ENCODE measurements around the gene RERG. TPM values are rescaled to one million over a fixed set of nuclear protein-coding genes. Genes with fewer than 3 reads are reported as not detected.

The RERG gene
- polyA plus RNA-seq, 6 donors from 2014 or later = not detected

- Mint-ChIP-seq H3K27ac (no peak overlapping the region), H3K27me3 (peaks cover 20 to 41% (median 26%) of the 10 kb centered on the region in 3 donors), H3K36me3 (no peaks in the 10 kb centered on the region), H3K4me1 (no peaks in the 10 kb centered on the region), H3K4me3 (no peak overlapping the region), H3K9me3 (no peaks in the 10 kb centered on the region)
- DNase-seq (no peak), ATAC-seq (ENCODE audit: low read depth in 2 of 2) (no peak)
Measured at GRCh38 chr12:15194456-15195368, 26.5 kb downstream of the RERG start.

GRCh38 chr12:15193946-15194345 is 27.3 kb downstream of the RERG start:
- DNase-seq (no peak), ATAC-seq (ENCODE audit: low read depth in 2 of 2) (no peak)
- Mint-ChIP-seq H3K27me3 (peaks cover 20 to 37% (median 22%) of the 10 kb centered on the region in 3 donors), H3K27ac (no peak overlapping the region), H3K9me3 (no peaks in the 10 kb centered on the region), H3K36me3 (no peaks in the 10 kb centered on the region), H3K4me1 (no peaks in the 10 kb centered on the region), H3K4me3 (no peak overlapping the region)

- peaks cover 14 to 33% (median 20%) of the 10 kb centered on the region in 3 donors for H3K27me3 Mint-ChIP-seq
- H3K4me1 Mint-ChIP-seq = no peaks in the 10 kb centered on the region
- H3K9me3 Mint-ChIP-seq = no peaks in the 10 kb centered on the region
- H3K27ac Mint-ChIP-seq = no peak overlapping the region
- DNase-seq (no peak), ATAC-seq (ENCODE audit: low read depth in 2 of 2) (no peak)
- no peak overlapping the region for H3K4me3 Mint-ChIP-seq
- H3K36me3 Mint-ChIP-seq = no peaks in the 10 kb centered on the region
Measured at GRCh38 chr12:15192720-15193119, 28.5 kb downstream of the RERG start.

GRCh38 chr12:15188127-15188526 is 33.1 kb downstream of the RERG start:
- no peak for DNase-seq
- Mint-ChIP-seq H3K9me3 (no peaks in the 10 kb centered on the region), H3K4me1 (no peaks in the 10 kb centered on the region), H3K27me3 (peaks cover 1 to 15% (median 3%) of the 10 kb centered on the region in 3 donors), H3K4me3 (no peak overlapping the region), H3K27ac (no peak overlapping the region), H3K36me3 (no peaks in the 10 kb centered on the region)
- no peak for ATAC-seq (ENCODE audit: low read depth in 2 of 2)

- Mint-ChIP-seq H3K36me3 (no peaks in the 10 kb centered on the region), H3K4me3 (no peak overlapping the region), H3K9me3 (no peaks in the 10 kb centered on the region), H3K27ac (peak overlapping the region in 1 of 6 donors; percentile 27), H3K27me3 (peaks cover 0 to 5% (median 2%) of the 10 kb centered on the region in 3 donors), H3K4me1 (no peaks in the 10 kb centered on the region)
- ATAC-seq (ENCODE audit: low read depth in 2 of 2) (no peak), DNase-seq (no peak)
Measured at GRCh38 chr12:15186597-15186996, 34.6 kb downstream of the RERG start.

GRCh38 chr12:15184484-15184883 is 36.7 kb downstream of the RERG start:
- no peak for DNase-seq
- peaks cover 0 to 4% (median 3%) of the 10 kb centered on the region in 3 donors for H3K27me3 Mint-ChIP-seq
- no peak for ATAC-seq (ENCODE audit: low read depth in 2 of 2)
- H3K9me3 Mint-ChIP-seq = no peaks in the 10 kb centered on the region
- no peaks in the 10 kb centered on the region for H3K36me3 Mint-ChIP-seq
- no peak overlapping the region for H3K4me3 Mint-ChIP-seq
- H3K4me1 Mint-ChIP-seq = no peaks in the 10 kb centered on the region
- H3K27ac Mint-ChIP-seq = no peak overlapping the region

- no peaks in the 10 kb centered on the region for H3K4me1 Mint-ChIP-seq
- H3K4me3 Mint-ChIP-seq = no peak overlapping the region
- no peak overlapping the region for H3K27ac Mint-ChIP-seq
- DNase-seq (no peak), ATAC-seq (ENCODE audit: low read depth in 2 of 2) (no peak)
- no peaks in the 10 kb centered on the region for H3K36me3 Mint-ChIP-seq
- H3K9me3 Mint-ChIP-seq = no peaks in the 10 kb centered on the region
- peaks cover 1 to 8% (median 3%) of the 10 kb centered on the region in 3 donors for H3K27me3 Mint-ChIP-seq
Measured at GRCh38 chr12:15183821-15184220, 37.4 kb downstream of the RERG start.

- Mint-ChIP-seq H3K4me1 (no peaks in the 10 kb centered on the region), H3K36me3 (no peaks in the 10 kb centered on the region)
Measured at GRCh38 chr12:15181017-15181683, 40.1 kb downstream of the RERG start.

GRCh38 chr12:15180325-15180724 is 40.9 kb downstream of the RERG start:
- Mint-ChIP-seq H3K36me3 (no peaks in the 10 kb centered on the region), H3K9me3 (no peaks in the 10 kb centered on the region), H3K4me3 (no peak overlapping the region), H3K27ac (no peak overlapping the region), H3K27me3 (peaks cover 3 to 15% (median 5%) of the 10 kb centered on the region in 3 donors), H3K4me1 (no peaks in the 10 kb centered on the region)
- no peak for DNase-seq
- no peak for ATAC-seq (ENCODE audit: low read depth in 2 of 2)

More at GRCh38 chr12:15181017-15181683, 40.1 kb downstream of the RERG start:
- ATAC-seq (ENCODE audit: low read depth in 2 of 2) (no peak), DNase-seq (no peak)
- Mint-ChIP-seq H3K9me3 (no peaks in the 10 kb centered on the region), H3K27ac (no peak overlapping the region), H3K4me3 (no peak overlapping the region), H3K27me3 (peaks cover 3 to 11% (median 5%) of the 10 kb centered on the region in 3 donors)

GRCh38 chr12:15179672-15180071 is 41.5 kb downstream of the RERG start:
- ATAC-seq (ENCODE audit: low read depth in 2 of 2) = no peak
- Mint-ChIP-seq H3K27ac (no peak overlapping the region), H3K9me3 (no peaks in the 10 kb centered on the region), H3K27me3 (peaks cover 3 to 15% (median 5%) of the 10 kb centered on the region in 3 donors), H3K4me3 (no peak overlapping the region), H3K4me1 (no peaks in the 10 kb centered on the region), H3K36me3 (no peaks in the 10 kb centered on the region)
- DNase-seq = no peak

GRCh38 chr12:15173142-15173541 is 48.1 kb downstream of the RERG start:
- Mint-ChIP-seq H3K4me1 (no peaks in the 10 kb centered on the region), H3K9me3 (peaks cover 0 to 22% (median 8%) of the 10 kb centered on the region in 7 donors)

GRCh38 chr12:15172060-15172822 is 49.0 kb downstream of the RERG start:
- Mint-ChIP-seq H3K27me3 (peaks cover 0 to 7% (median 5%) of the 10 kb centered on the region in 3 donors), H3K4me1 (no peaks in the 10 kb centered on the region), H3K4me3 (no peak overlapping the region), H3K27ac (no peak overlapping the region), H3K9me3 (peaks cover 0 to 22% (median 8%) of the 10 kb centered on the region in 7 donors), H3K36me3 (no peaks in the 10 kb centered on the region)
- DNase-seq = no peak
- ATAC-seq (ENCODE audit: low read depth in 2 of 2) = no peak

More at GRCh38 chr12:15173142-15173541, 48.1 kb downstream of the RERG start:
- Mint-ChIP-seq H3K36me3 (no peaks in the 10 kb centered on the region), H3K27me3 (peaks cover 0 to 7% (median 5%) of the 10 kb centered on the region in 3 donors), H3K4me3 (no peak overlapping the region), H3K27ac (no peak overlapping the region)
- ATAC-seq (ENCODE audit: low read depth in 2 of 2) (no peak), DNase-seq (no peak)

GRCh38 chr12:15171012-15171655 is 50.1 kb downstream of the RERG start:
- ATAC-seq (ENCODE audit: low read depth in 2 of 2) = no peak
- Mint-ChIP-seq H3K27ac (no peak overlapping the region), H3K9me3 (peaks cover 0 to 22% (median 8%) of the 10 kb centered on the region in 7 donors), H3K4me3 (no peak overlapping the region), H3K36me3 (no peaks in the 10 kb centered on the region), H3K27me3 (peaks cover 0 to 7% (median 5%) of the 10 kb centered on the region in 3 donors), H3K4me1 (no peaks in the 10 kb centered on the region)
- DNase-seq = no peak
